ENCODE data around the gene PDE1C.
"Not testable (repeated sequence)": the region's sequence is repeated elsewhere in the genome, so short reads cannot be mapped to it uniquely, and the experiment has no call there.

Gene PDE1C
- total RNA-seq: 0 reads per million in 2 donors

DNA sequence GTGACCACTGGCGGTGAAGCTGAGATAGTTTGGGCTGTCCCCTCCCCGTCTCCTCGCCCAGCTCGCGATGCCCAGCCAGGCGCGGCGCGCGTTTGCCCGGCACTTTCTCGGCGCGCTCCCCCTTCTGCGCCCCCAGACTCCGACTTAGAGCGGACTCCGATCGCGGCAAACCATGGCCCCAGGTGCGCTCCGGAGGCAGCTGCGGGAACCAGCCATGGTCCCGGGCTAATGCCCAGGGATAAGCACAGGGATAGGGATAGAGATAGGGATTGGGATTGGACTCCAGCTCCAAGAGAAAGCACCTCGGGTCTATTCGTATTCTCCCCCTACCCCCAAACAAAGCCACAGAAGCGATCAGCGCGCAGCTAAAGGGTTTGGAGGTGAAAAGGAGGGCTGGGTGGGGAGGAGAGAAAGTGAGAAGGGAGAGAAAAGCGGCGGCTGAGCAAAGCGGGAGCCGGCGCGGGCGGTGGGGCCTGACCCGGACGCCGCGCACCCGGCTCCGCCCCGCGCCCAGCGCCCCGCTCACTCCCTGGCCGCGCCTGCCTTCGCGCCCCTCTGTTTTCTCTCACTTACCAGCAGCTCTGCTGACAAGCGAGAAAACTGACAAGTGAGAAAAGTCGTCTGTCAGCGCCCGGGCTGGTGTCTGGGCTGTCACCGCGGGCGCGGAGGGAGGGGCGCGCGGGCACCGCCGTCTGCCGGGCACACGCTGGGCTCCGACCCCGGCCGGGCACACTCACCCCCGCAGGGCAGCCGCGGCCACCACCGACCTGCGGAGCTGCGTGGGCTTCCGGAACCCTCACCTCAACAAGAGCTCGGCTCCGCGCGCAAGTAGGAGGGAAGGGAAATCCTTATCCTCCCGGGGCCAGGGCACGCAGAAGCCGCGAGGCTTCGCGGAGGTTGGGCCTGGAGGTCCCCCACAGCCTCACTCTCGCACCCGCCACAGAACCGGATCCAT is at the start of gene PDE1C:
Gene PDE1C, minus strand, starts transcription at position 2 of the 955 bp plus-strand sequence.
- DNase-seq: no peak

DNA sequence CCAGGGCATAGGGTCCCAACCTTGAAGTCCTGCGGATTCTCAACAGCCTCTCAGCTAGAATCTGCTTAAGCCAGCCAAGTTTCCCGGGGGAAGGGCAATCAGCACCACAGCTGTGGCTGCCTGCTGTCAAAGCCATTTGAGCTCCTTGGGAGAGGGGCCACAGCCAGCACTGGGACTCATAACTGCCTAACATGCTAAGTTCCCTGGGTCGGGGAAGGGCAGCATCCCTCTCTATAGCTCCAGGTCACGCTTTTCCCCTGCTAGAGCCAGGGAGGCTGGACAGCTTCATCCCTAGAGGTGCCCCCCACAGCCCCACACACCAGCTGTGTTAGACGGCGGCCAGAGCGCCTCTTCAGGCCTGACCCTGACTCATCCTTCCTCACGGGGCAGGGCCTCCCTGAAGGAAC is 49.6 kb upstream of the PDE1C start:
- no peak for DNase-seq

DNA sequence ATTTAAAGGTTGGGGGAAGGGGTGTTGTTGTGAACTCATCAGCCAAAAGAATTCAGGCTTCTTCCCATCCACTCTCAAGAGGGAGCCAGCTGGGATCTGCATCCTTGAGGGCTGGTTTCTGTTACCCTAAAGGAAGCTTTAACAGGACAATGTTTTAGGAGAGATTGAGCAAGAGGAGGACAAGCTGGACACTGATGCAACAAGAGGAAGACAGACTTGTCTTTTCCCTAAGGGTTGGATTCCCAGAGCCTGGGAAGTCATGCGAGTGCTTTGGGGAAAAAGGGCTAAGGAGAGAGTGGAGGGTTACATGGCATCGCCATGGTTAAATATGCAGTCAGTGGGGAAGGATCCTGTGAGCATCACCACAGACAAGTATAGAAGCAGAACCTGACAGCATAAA is 47.6 kb upstream of the PDE1C start:
- no peak for DNase-seq

DNA sequence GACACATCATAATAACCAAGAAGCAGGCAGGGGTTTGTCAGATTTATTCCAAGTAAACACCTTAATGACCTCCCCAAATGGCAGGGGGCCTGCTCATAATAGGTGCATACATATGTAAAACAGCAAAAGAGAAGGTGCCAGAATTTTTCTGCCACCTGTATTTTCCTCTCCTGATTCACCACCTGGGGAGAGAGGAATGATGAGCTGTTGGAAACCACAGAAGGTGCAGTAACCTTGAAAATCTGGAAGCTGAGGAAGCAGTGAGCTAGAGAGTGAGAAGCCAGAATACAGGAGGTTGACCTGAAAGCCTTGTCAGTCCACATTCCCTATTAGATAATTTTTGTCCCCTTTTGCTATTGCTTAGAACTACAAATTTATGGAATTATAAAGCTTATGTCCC is 46.2 kb upstream of the PDE1C start:
- DNase-seq: no peak

DNA sequence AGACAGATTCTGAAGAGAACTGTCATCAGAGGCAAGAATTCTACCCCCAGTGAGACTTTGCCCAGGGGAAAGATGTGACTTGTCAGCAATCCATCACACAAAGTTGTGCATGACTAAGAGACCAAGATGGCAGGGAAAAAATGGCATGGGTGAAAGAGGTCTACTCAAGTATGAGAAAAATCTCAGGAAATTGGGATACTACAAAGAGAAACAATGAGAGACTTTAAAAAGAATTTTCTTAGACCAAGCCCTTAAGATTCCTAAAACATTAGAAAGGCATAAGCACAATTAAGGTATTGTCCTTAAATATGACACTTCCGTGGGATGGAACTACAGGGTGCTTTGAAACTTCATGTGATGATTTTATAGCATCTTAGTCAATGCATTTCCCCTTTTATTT is 45.6 kb upstream of the PDE1C start:
- no peak for DNase-seq

DNA sequence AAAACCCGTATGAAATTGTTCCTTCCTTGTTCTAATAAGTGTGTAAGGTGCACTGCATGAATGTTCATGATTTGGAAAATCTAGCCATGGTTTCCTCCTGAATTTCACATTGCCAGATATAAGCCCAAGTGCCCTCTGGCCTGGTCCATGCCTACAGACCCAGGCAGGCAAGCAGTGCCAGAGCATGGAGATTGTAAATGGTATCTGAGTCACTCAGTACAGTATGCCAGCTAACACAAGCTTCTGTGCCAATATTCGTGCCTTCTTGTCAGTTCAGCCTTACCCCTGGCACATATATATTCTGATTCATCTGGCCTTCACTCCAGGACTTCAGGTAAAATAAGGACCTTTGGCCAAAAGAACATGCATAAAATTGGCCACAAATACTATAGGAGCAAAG is 38.4 kb upstream of the PDE1C start:
- DNase-seq: no peak

DNA sequence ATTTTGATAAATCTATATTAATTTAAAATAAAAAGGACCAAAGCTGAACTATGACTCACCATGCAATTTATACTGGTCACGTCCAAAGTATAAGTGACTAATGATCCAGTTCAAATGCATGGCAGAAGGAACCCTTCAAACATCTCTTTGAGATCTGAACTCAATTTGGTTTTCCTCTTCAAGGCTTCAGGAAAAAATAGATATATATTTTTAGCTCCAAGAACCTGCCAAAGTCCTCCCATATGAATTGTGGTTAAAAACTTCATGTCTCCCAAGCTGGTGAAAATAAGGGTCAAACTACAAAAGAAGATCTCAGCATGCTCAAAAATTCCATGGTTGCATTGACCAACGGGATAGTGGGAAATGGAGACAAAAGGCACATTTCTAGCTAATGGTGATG is 34.6 kb upstream of the PDE1C start:
- no peak for DNase-seq

DNA sequence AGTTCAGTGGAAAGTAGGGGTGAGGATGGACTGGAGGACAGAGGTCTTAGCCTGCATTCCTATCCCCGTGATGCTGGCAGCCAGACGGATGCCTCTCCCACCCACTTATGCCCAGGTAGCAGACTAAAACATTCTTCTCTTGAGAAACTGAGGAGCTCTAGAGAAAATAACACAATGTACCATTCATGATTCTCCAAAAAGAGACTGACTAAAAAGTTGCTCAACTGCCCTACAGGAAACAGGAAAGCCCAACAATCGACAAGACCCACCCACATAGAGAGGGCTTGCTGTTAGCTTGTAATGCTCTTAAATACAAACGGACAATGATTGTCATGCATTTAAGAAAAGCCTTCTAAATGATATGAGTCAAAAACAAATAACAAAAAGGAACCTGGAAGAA is 33.2 kb upstream of the PDE1C start:
- DNase-seq: no peak

DNA sequence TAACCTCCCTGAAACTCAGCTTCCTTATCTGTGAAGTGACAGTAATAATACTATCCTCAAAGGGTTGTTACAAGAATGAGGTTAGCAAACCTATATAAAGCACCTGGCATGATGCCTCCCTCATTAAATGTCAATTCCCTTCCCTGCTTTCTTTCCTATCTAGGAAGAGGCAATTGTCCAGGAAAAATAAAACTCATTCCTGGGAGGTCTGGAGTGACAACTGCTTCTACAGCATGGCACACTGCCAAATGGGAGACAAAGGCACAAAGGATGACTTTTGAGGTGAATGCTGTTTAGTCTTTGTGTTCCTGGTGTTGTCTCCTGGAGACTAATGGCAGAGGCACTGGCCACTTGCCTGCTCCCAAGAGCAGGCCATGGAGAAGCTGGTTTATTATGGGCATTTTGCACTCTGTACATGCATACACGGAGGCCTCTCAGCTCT is 32.2 kb upstream of the PDE1C start:
- no peak for DNase-seq

DNA sequence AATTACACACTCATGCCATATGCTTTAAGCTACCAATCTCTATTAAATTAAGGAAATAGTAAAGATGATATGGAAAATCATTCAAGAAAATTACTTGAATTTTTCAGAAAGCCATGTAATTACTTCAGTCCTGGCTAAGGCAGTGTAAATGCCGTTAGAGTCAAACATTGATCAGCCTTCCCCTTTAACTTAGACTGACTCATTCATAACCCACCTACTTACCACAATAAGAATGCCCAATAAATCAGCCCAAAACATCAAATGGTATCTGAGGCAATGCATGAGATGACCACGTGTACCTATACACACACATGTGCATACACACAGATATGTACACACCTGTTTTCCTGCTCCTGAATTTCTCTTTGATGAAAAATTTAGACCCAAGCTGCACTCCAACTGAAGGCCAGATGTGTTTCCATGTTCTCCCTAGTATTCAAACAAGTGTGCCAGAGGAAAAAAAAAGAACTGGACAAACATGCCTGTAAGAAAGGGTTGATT is 30.2 kb upstream of the PDE1C start:
- no peak for DNase-seq

DNA sequence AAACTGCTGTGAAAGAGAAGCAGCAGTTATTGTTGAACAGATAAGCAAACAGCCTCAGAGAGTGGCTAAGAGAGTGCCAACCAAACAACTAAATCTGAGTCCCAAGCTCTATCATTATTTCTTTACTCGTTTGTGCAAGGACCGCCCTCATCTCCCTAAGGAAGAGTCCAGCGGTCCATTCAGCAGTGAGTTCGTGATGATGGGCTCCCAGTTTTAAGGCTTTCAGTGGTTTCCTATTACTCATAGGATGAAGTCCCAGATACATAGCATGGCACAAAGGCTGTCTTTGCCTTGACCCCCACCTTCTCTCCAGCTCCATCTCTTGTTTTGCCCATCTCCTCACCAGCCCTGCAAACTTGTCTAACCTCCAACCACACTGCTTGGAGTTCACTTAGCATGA is 24.3 kb upstream of the PDE1C start:
- no peak for DNase-seq

DNA sequence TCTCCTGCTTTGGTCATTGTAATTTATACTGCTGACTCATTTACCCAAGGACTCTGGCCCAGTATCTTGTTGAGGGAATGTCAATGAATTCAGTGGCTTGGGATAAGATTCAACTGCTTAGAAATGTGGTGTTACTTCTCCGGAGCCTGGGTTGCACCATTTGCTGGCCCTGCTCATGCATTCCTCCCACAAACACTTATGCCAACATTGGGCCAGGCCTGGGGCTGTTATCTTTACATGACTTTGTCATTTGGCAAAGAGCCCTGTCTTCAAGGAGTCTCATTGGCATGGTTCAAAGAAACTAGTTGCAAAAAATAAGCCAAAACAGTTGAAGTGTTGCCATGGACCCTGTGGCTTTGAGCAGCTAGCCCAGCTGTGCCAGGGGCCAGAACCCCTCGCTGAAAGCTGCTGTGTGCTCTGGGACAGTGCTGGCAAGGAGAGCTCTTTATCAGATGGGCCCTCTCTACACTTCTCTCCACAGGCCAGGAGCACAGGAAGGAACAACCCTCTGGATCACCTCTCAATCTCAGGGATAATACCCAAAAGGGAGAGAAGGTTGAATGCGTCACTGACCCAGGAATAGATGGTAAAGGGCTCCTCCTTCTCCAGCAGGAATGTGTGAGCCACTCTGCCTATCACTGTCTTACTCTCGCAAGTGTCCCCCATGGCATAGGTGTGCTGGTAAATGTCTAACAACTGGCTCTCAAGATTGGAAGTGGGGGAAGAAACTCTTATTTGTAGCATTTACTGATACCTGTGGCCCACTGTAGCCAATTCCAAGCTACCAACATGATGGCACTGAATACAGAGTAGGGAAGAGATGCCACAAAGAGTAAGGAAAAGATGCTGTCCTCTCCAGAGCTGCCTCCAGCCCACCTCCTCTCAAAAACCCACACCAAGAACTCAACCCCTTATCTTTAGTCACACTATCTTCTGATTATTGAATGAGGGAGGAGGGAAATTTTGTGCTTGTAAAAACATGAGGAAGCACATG is 23.5 kb upstream of the PDE1C start:
- no peak for DNase-seq

DNA sequence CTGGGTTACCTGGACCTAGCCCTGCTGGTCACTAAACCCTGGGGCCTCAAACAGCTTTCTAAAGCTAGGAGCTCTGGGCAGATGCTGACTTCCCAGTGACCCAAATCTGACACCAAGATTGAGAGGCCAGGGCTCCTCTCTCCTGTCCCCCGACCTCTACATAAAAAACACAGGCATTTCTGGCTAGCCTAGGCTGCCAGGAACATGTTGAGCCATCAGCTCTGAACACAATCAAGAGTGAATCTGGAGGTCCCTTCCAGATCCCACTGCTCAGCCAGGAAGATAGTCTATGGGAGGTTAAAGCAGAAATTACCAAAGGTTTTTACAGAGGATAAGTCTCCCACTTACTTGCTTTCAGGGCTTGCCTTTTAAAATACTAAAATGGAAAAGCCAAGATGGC is 22.1 kb upstream of the PDE1C start:
- DNase-seq: no peak

DNA sequence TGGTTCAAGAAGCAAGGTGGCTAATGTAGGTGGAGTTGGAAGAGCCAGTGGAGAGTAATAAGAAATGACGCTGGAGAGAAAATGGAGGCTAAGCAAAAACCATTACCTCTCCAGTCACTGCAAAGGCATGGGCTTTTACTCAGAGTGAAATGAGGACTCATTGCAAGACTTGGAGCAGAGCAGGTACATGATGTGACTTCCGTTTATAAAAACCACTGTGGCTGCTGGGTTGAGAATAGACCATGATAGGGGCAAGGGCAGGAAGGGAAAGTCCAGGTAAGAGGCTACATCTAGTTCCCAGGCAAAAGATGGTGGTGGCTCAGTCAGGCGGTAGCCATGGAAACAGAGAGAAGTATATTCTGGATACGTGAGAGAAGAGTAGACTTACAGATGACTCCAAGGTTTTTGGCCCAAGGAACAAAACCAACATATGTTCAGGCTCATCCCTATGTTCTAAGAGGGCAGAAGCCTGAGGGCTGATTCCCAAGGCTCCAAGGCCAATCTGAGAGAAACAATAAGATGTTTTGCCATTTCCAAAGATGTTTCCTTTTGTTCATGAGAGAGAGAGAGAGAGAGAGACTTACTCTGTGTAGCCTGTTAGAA is 21.5 kb upstream of the PDE1C start:
- DNase-seq: no peak

DNA sequence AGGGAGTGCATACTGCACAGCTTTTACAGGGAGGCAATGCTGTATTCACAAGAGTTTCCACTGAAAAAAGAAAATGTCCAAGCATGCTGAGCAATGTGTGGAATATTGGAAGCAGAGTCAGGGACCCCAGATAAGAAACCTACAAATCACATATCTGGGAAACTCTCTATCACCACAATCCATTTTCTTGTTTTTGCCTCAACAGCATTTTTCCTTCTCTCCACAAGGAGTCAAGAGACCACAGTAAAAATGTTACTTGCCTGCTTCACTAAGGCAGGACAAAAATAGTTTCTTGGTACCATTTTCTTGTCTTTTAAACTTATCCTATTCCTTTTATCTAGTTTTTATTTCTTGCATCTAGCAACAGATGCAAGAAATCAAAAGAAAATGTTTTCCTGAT is 19.5 kb upstream of the PDE1C start:
- DNase-seq: no peak

DNA sequence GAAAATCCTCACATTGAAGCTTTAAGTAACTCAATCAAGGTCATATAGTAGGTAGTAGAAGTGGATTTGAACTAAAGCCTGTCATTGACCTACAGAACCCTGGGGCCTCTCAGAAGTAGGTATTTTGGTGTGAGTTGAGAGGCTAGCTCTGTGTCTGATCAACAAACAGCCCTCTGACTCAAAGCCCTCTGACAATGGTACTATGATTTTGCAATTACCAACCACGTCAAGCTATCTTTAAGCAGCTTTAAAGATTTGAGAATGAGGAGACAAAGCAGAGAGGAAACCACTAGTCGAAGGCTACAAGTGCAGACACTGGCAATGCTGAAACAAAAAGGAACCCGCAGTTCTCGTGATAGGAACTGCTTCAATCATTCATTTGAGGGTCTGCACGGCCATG is 19.0 kb upstream of the PDE1C start:
- DNase-seq: no peak

DNA sequence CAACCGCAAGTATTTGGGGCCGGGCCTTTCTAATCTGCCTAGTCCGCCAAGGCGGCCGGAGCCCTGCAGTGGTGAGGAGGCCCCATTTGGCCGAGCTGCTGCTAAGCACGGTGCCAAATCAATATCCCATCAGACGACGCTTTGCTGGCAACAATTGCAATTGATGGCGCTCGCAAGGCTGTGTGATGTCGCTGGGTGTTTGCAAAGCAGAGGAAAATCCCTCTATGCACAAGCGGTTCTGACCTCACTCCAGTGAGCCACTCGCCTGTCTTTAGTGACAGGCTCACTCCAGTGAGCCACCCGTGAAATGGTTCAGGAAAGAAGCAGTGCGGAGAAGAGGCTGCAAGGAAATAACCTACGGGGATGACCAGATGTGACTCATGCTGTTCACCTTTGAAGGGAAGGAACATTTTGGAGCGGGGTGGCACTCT is 18.3 kb upstream of the PDE1C start:
- DNase-seq: no peak

DNA sequence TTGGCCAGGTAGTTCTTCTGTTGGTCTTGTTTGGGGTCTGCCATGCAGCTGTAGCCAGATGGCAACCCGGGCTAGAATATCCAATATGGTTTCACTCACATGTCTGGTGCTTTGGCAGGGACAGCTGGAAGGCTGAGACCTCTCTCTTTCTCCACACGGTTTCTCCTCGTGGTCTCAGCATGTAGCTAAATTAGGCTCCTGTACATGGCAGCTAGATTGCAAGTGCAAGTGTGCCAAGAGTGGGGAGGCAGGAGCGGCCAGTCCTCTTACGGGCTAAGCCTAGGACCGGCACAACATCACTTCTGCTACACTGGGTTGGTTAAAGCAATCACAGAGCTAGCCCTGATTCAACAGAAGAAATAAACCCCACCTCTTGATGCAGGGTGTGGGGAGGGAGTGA is 9.3 kb upstream of the PDE1C start:
- DNase-seq: no peak

DNA sequence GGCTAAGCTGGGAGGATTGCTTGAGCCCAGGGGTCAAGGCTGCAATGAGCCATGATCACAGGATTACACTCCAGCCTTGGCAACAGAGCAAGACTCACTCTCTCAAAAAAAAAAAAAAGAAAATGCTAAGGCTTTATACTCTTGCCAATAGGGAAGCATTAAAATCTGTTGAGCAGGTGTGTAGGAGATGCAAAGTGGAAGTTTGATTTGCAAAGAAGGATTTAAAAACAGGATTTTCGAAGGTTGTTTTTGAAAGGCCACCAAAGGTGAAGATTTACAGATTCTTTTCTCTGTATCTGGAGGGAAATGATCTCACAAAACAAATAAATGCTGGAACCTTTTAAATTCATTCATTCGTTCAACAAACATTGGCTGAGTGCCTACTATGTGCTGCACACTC is 8.6 kb upstream of the PDE1C start:
- no peak for DNase-seq

DNA sequence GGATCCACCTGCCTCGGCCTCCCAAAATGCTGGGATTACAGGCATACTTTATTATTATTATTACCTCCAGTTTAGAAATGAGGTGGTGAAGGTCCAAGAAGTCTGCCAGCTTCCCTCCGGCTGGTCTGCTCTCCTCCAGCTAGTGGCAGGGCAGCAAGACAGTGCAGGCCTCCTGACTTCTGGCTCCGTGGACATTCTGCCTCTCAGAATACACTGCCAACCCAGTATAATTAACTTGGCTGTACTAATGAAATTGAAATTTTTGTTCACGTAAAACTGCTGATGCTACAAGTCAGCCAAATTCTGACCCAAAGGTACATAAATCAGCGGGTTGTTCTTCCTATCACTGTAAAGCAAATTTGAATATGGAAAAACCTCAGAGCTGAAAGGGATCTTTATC is 7.6 kb upstream of the PDE1C start:
- no peak for DNase-seq

DNA sequence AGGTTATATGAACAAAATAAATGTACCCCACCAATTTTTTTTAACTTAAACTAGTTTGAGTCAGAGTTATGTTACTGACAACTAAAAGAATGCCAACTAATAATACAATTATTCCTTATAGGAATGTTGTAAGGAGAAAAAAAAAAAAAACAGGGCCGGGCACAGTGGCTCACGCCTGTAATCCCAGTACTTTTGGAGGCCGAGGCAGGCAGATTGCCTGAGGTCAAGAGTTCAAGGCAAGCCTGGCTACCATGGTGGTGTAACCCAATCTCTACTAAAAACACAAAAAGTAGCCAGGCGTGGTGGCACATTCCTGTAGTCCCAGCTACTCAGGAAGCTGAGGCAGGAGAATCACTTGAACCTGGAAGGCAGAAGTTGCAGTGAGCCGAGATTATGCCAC is 6.6 kb upstream of the PDE1C start:
- DNase-seq: not testable (repeated sequence)

DNA sequence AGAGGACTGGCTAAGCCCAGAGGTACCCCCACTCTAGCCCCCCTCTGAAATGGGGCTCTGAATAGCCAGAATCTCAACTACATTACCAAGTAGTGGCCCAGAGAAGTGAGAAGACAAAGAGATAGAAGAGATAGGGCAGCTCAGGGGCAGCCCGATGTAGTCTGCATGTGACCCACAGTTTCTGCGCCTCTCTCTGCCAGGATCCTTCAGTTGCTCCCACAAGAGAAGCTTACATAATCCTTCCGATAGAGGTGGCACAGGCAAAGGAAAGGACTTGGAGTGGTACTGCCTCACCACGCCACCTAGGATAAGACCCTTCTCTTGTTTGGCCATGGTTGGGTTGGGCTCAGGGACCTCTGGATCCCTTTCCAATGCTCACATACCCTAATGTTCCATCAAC is 5.4 kb upstream of the PDE1C start:
- no peak for DNase-seq
